ENCODE measurements around the gene CDIPT.
"Not testable (repeated sequence)": the region's sequence is repeated elsewhere in the genome, so short reads cannot be mapped to it uniquely, and the experiment has no call there.

Gene CDIPT

GRCh38 chr16:29862884-29863668 lies at the start of gene CDIPT:
CDIPT (minus strand) TSS chr16:29863226; CDS start chr16:29862857, 369 bp downstream.
- peak; percentile 87 for DNase-seq (ENCODE audit: low read depth)

DNA sequence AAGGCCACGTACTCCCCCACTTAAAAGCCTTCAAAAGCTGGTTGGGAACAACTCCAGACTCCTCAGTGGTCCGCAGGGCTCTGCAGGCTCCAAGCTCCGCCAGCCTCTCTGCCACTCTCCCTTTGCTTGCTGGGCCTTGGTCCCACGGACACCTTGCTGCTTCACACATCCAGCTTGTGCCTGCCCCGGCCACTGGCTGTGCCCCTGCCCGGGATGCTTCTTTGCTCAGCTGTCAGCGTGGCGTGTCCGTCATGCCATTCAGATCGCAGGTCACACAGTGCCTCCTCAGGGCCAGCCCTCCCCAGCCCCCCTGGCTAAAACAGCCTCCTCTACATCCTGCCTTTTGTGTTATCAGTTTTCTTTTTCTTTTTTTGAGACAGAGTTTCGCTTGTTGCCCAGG lies 49.1 kb upstream of the CDIPT start:
- no peak for DNase-seq (ENCODE audit: low read depth)

- DNase-seq (ENCODE audit: low read depth), result no peak
Measured at GRCh38 chr16:29911676-29912010, 48.6 kb upstream of the CDIPT start.

GRCh38 chr16:29910819-29911675 lies 48.0 kb upstream of the CDIPT start:
- DNase-seq (ENCODE audit: low read depth), result no peak

DNA sequence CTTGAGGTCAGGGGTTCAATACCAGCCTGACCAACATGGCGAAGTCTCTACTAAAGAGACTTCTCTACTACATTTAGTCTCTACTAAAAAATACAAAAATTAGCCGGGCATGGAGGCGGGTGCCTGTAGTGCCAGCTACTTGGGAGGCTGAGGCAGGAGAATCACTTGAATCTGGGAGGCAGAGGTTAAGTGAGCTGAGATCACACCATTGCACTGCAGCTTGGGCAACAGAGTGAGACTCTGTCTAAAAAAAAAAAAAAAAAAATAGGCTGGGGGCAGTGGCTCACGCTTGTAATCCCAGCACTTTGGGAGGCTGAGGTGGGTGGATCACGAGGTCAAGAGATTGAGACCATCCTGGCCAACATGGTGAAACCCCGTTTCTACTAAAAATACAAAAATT lies 46.8 kb upstream of the CDIPT start:
- not testable (repeated sequence) for DNase-seq (ENCODE audit: low read depth)

DNA sequence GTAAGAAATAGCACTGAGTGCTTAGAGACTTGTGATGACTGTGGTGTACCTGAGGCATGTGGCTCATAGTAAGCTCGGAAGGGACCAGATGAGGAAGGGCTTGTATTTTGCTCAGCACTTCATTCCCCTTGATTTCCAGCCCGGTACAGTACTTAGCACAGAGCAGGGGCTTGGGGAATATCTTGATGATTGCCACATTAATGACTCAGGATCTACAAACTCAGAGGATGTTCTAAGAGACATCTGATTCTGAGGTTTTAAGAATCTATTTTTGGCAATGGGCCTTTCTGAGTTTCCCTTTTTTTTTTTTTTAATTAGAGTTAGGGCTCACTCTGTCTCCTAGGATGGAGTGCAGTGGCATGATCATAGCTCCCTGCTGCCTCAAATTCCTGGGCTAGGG lies 46.4 kb upstream of the CDIPT start:
- DNase-seq (ENCODE audit: low read depth), result no peak

- DNase-seq (ENCODE audit: low read depth), result no peak
Measured at GRCh38 chr16:29908719-29909220, 45.7 kb upstream of the CDIPT start.

- no peak for DNase-seq (ENCODE audit: low read depth)
Measured at GRCh38 chr16:29907973-29908372, 44.9 kb upstream of the CDIPT start.

GRCh38 chr16:29906520-29907244 lies 43.7 kb upstream of the CDIPT start:
- DNase-seq (ENCODE audit: low read depth), result no peak

GRCh38 chr16:29905668-29906067 lies 42.6 kb upstream of the CDIPT start:
- no peak for DNase-seq (ENCODE audit: low read depth)

GRCh38 chr16:29904947-29905346 lies 41.9 kb upstream of the CDIPT start:
- DNase-seq (ENCODE audit: low read depth), result no peak

- DNase-seq (ENCODE audit: low read depth), result no peak
Measured at GRCh38 chr16:29903590-29903989, 40.6 kb upstream of the CDIPT start.

- no peak for DNase-seq (ENCODE audit: low read depth)
Measured at GRCh38 chr16:29901607-29901945, 38.5 kb upstream of the CDIPT start.

DNA sequence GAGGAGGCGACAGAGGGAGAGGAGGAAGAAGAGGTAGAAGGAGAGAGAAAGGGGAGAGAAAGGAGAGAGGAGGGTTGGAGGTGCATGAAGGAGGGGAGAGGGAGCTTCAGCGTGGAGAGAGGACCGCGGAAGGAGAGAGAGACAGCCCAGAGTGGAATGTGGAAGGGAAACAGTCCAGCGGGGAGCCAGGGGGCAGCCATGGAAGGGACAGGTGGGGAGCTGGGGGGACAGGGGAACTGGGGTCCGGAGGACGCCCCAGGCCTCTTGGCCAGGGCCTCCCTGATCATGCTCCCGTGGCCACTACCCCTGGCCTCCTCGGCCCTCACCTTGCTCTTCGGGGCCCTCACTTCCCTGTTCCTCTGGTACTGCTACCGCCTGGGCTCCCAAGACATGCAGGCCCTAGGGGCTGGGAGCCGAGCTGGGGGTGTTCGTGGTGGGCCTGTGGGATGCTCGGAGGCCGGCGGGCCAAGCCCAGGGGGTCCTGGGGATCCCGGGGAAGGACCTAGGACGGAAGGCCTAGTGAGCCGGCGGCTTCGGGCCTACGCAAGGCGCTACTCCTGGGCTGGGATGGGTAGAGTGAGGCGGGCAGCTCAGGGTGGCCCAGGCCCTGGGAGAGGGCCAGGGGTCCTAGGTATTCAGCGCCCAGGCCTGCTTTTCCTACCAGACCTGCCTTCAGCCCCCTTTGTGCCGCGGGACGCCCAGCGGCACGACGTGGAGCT lies 38.0 kb upstream of the CDIPT start:
- DNase-seq (ENCODE audit: low read depth), result no peak

DNA sequence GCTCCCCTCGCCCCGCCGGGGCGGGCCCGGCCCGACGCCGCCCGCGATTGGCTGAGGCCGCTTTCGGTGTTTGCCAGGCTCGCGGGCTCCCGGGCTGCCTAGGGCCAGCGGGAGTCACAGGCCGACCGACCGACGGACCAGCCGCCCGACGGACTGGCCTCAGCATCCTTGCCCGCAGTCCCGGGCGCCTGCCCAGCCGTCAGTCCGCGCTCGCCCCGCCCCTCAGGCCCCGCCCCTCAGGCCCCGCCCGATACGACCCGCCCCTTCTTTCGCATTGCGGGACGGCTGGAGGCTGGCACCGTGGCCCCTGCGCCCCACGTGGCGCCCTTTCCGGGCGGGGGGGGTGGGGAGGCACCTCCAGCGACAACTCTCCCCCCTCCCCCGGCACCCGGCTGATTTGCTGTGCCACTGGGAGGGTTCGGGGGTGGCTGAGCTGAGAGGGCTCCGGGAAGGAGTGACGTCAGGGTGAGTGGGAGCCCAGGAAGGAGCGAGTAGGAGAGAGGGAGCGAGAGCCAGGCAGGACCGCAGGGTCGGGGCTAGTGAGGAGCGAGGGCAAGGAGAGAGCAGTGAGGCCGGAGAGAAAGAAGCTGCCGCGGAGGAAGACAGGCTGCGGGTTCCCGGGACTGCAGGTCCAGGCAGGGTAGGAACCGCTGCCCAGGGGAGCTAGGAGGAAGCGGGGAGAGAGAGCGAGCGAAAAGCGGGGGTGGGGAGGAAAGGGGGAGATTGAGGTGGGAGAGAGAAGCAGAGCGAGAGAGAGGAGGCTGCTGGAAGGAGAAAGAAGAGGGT lies 37.3 kb upstream of the CDIPT start, which contains the start of gene ASPHD1:
Gene ASPHD1, plus strand, starts transcription at position 387 of the 786 bp plus-strand sequence. CDS start 484 bp downstream, outside the sequence.
- DNase-seq (ENCODE audit: low read depth), result peak; percentile 65

GRCh38 chr16:29899516-29900101 lies 36.6 kb upstream of the CDIPT start, which contains the start of gene SEZ6L2:
SEZ6L2 (minus strand) TSS chr16:29899550; CDS start chr16:29899019, 531 bp downstream.
- DNase-seq (ENCODE audit: low read depth), result no peak

DNA sequence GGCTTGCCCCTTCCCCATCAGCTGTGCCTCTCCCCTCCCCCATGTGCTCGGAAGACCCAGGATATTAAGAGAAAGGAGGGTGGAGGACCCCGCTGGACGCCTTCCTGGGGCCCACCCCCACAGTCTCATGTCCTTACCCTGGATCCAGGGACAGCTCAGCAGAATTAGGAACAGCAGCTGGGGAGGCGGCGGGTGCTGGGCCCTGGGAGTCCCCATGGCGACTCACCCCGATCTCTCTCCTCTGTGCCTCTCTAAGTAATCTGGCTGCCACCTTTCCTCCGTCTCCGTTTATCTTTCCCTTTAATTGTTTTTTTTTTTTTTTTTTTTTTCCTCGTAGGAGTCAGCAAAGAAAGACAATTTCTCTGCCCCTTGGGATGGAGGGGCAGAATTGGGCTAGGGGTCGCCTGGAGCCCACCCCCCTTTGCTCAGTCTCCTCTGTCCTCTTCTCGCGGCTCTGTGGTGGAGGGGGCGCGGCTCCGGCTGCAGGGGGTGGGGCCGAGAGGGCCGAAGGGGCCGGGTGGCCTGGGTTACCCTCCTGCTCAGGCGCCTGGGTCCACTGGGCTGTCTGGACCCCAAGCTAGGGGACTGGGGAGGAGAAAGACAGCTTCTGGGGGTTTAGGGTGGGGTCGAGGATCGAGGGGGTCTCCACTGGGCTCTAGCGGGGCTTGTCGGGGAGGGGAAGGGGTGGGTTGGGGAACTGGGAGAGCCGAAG lies 35.9 kb upstream of the CDIPT start:
- DNase-seq (ENCODE audit: low read depth), result no peak

DNA sequence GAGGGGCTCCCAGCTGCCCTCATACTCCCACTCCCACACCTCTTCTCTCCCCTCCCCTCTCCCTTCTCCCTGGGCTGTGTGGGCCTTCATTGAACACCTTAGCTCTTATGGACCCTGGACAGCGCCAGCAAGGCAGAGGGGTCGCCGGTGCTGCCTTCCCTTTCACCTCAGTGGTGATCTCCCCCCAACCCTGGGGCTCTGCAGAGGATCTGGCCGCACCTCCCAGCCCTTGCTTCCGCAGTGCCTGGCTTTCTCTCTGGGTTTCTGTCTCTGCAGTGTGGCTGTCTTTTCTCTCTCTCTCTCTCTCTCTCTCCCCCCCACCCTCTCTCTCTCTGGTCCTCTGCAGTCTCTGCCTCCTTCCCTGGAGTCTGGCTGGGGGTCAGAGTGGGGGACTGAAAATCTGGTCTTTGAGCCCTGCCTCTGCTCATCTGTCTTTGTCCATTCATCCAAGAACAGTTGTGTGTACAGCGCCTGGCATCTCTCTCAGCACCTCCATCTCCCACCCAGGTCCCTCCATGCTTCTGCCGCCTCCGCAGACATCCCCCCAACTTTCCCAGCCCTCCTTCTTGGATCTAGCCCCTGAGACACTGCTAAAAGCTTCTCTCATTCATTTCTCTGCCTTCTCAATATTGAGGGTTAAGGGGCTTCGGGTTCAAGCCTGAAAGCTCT lies 35.2 kb upstream of the CDIPT start:
- DNase-seq (ENCODE audit: low read depth), result no peak

GRCh38 chr16:29897333-29897732 lies 34.3 kb upstream of the CDIPT start:
- no peak for DNase-seq (ENCODE audit: low read depth)
